A549 (cell line): ENCODE results near the gene NUMA1. TPM values are rescaled to one million over a fixed set of nuclear protein-coding genes. Genes with fewer than 3 reads are reported as not detected.

Experiments
- ATAC-seq, 2 experiments: fragments of 200-7000 bp in 1 of 2; fragments of >200 bp in 1 of 2; cut with Nextera tagmentation in 1 of 2; cut with Tn5 transposase in 1 of 2; 3 replicates each; pipeline versions ENCODE4 v1.8.0 to v1.9.1; 2018 to 2020; ENCODE audit warnings: mild to moderate bottlenecking in 1 of 2, moderate library complexity in 1 of 2
- CTCF ChIA-PET: fragments of 300-600 bp; sonication (Branson Sonifier 250); formaldehyde crosslinking; extraction: SDS; loops from one replicate; lab custom pipeline; 2021; ENCODE audit warnings: antibody characterized with exemption, inconsistent platforms; lab: Yijun Ruan, JAX
- POLR2A ChIA-PET: fragments of 350-600 bp; formaldehyde crosslinking; extraction: SDS; loops from one replicate; lab custom pipeline; 2021; ENCODE audit warnings: antibody characterized with exemption, inconsistent platforms; lab: Yijun Ruan, JAX
- DNase-seq, 2 experiments: peaks; one replicate each; pipeline versions ENCODE4 v3.0.0 to v3.0.0-alpha.2; 2011 to 2016; ENCODE audit warnings: low read depth in 1 of 2, low spot score in 1 of 2
- FAIRE-seq: peaks from 2 replicates; lab custom pipeline; 2011; peaks lifted over from hg19 to GRCh38; lab: Jason Lieb, UNC
- H3K27ac ChIP-seq, 2 experiments: fragments of >200 bp; sonication (Bioruptor Twin); formaldehyde crosslinking; 3 replicates each; pipeline ENCODE4 v1.5.1; 2016 to 2017
- H3K4me1 ChIP-seq: fragments of >200 bp; sonication (Bioruptor Twin); formaldehyde crosslinking; 3 replicates; pipeline ENCODE4 v1.6.1; 2016
- H3K4me2 ChIP-seq: fragments of >200 bp; sonication (Bioruptor Twin); formaldehyde crosslinking; 3 replicates; pipeline ENCODE4 v1.6.1; 2016
- H3K4me3 ChIP-seq: fragments of >200 bp; sonication (Bioruptor Twin); formaldehyde crosslinking; 3 replicates; pipeline ENCODE4 v1.5.1; 2016
- H3K9me3 ChIP-seq: fragments of >200 bp; sonication (Bioruptor Twin); formaldehyde crosslinking; 3 replicates; pipeline ENCODE4 v1.6.1; 2016
- CBX2 ChIP-seq: fragments of 200-600 bp; sonication (generic); IDR thresholded peaks from 2 replicates; pipeline ENCODE4 v1.6.1; 2016; ENCODE audit warnings: low read depth, mild to moderate bottlenecking, borderline replicate concordance
- CHD2 ChIP-seq: fragments of 150-350 bp; IDR thresholded peaks from 2 replicates; pipeline ENCODE4 v1.6.1; 2014; ENCODE audit warnings: low read length; ENCODE audit not compliant: partially characterized antibody
- CHD4 ChIP-seq: fragments of 200-600 bp; sonication (generic); IDR thresholded peaks from 2 replicates; pipeline ENCODE4 v1.6.1; 2016; ENCODE audit warnings: antibody characterized with exemption, mild to moderate bottlenecking, borderline replicate concordance
- FOSB ChIP-seq: fragments of 250-450 bp; sonication (Bioruptor Pico); IDR thresholded peaks from 2 replicates; pipeline ENCODE4 v1.5.0; 2020; ENCODE audit warnings: mild to moderate bottlenecking, moderate library complexity
- HEYL ChIP-seq: fragments of 250-450 bp; sonication (Bioruptor Pico); IDR thresholded peaks from 2 replicates; pipeline ENCODE4 v1.8.0; 2021; ENCODE audit warnings: mild to moderate bottlenecking, moderate library complexity
- KDM5A ChIP-seq: fragments of 200-600 bp; sonication (generic); IDR thresholded peaks from 2 replicates; pipeline ENCODE4 v1.6.1; 2016; ENCODE audit warnings: antibody characterized with exemption, mild to moderate bottlenecking
- MAZ ChIP-seq: fragments of 150-350 bp; IDR thresholded peaks from 2 replicates; pipeline ENCODE4 v1.6.1; 2014; ENCODE audit warnings: antibody characterized with exemption, low read depth, low read length, borderline replicate concordance
- MYC ChIP-seq: IDR thresholded peaks from 2 replicates; pipeline ENCODE4 v1.6.1; 2012; ENCODE audit warnings: mild to moderate bottlenecking, inconsistent platforms, low read length, improper control_type of control experiment, borderline replicate concordance
- NFE2L2 ChIP-seq: fragments of 150-350 bp; conservative IDR thresholded peaks from 2 replicates; pipeline ENCODE4 v1.6.1; 2014; ENCODE audit warnings: low read length
- NPAS2 ChIP-seq: fragments of 250-450 bp; sonication (Bioruptor Pico); IDR thresholded peaks from 2 replicates; pipeline ENCODE4 v1.8.0; 2022; ENCODE audit warnings: mild to moderate bottlenecking, moderate library complexity, borderline replicate concordance
- NR3C1 ChIP-seq: fragments of >200 bp; sonication (Bioruptor Twin); formaldehyde crosslinking; IDR thresholded peaks from 3 replicates; pipeline ENCODE4 v1.6.1; 2017
- PHF8 ChIP-seq: fragments of 200-600 bp; sonication (generic); IDR thresholded peaks from 2 replicates; pipeline ENCODE4 v1.6.1; 2016; ENCODE audit warnings: low read depth, mild to moderate bottlenecking, antibody characterized with exemption, moderate library complexity, borderline replicate concordance
- POLR2AphosphoS2 ChIP-seq: conservative IDR thresholded peaks from 2 replicates; pipeline ENCODE4 v1.6.1; 2012; ENCODE audit warnings: low read length, improper control_type of control experiment, inconsistent platforms
- RARB ChIP-seq: fragments of 250-450 bp; sonication (Bioruptor Pico); IDR thresholded peaks from 2 replicates; pipeline ENCODE4 v1.8.0; 2021; ENCODE audit warnings: mild to moderate bottlenecking, moderate library complexity
- RCOR1 ChIP-seq: fragments of 150-350 bp; IDR thresholded peaks from 2 replicates; pipeline ENCODE4 v1.6.1; 2014; ENCODE audit warnings: antibody characterized with exemption, low read length, low read depth
- ZFP36 ChIP-seq: fragments of 450-650 bp; IDR thresholded peaks from 2 replicates; pipeline ENCODE4 v1.6.1; 2014; ENCODE audit warnings: borderline replicate concordance; ENCODE audit not compliant: partially characterized antibody
- ZNF302 ChIP-seq: fragments of 250-450 bp; sonication (Bioruptor Pico); IDR thresholded peaks from 2 replicates; pipeline ENCODE4 v1.9.0; 2021; ENCODE audit warnings: inconsistent platforms, mild to moderate bottlenecking, moderate library complexity
- ZSCAN20 ChIP-seq: fragments of 250-450 bp; sonication (Bioruptor Pico); IDR thresholded peaks from 2 replicates; pipeline ENCODE4 v1.8.0; 2022; ENCODE audit warnings: mild to moderate bottlenecking, moderate library complexity
- WGBS: methylation state at CpG from one replicate; pipeline ENCODE4 v1.1.6; 2017; ENCODE audit errors: missing lambda C conversion rate; 5-methylcytosine and 5-hydroxymethylcytosine counted together
- polyA plus RNA-seq, 4 experiments: library from polyadenylated mRNA; depleted of rRNA in 3 of 4; stranded (reverse); fragments of >200 nt; fragmentation: RNase III in 1 of 4; extraction: RNeasy Plus Mini Kit Qiagen cat#74134 plus additional on column Dnase treatment in 1 of 4; gene quantifications; 2 replicates in 3 of 4; 3 replicates in 1 of 4; pipeline ENCODE4 v1.2.3, GENCODE V29; 2011 to 2017
- TF ChIP-seq, protein P1 (sequence below): fragments of 250-450 bp; sonication (Bioruptor Pico); IDR thresholded peaks from 2 replicates; pipeline ENCODE4 v1.5.0; 2020; ENCODE audit warnings: low read depth, mild to moderate bottlenecking, moderate library complexity
- TF ChIP-seq, protein P2 (sequence below): fragments of 250-450 bp; sonication (Bioruptor Pico); IDR thresholded peaks from 2 replicates; pipeline ENCODE4 v1.5.0; 2021; ENCODE audit warnings: mild to moderate bottlenecking, moderate library complexity, borderline replicate concordance

NUMA1 gene
- polyA plus RNA-seq, 2 of the 4 experiments (the other 2 are of a cell fraction) = 51.5 to 65.8 TPM

DNA sequence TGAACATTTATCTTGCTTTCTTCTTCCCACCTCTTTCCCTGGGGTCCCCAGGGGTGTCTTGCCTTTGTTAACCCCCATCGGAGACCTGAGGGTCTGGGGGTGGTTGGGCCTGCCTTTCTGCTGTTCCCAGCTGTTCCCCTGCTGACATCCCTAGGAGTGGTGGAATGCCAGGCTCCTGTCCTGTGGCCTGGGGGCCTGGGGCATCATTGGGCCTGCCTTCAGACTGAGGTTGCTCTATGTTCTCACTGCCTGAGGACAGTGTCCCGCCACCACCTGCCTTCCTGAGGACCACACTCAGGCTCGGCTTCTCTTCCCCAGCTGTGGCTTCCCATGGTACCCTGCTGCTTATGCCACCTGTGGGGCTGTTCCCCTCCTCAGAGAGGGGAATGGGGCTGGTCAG is 82.7 kb downstream of the NUMA1 start:
- FAIRE-seq (no peak), ATAC-seq (no peak), DNase-seq (no peak)
- Histone ChIP-seq H3K4me3 (no peak overlapping the region), H3K27ac (no peak overlapping the region), H3K4me1 (0 out of 3 replicates have a peak, but pooled peaks cover 11% of the 10 kb centered on the region), H3K9me3 (no peaks in the 10 kb centered on the region), H3K4me2 (no peak overlapping the region)
- CTCF ChIA-PET = interaction anchor here (0.6 to 6.7 kb wide), 6 partner anchors 8 to 1910 kb away, joined by 3 to 37 read pairs (median 7); no protein-coding TSS in a partner anchor
- TF ChIP-seq CHD2 (no peak), ZNF302 (CRISPR knock-in tag) (no peak), RCOR1 (no peak), NR3C1 (no peak)
- TF ChIP-seq, protein P1, sequence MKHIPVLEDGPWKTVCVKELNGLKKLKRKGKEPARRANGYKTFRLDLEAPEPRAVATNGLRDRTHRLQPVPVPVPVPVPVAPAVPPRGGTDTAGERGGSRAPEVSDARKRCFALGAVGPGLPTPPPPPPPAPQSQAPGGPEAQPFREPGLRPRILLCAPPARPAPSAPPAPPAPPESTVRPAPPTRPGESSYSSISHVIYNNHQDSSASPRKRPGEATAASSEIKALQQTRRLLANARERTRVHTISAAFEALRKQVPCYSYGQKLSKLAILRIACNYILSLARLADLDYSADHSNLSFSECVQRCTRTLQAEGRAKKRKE = no peak
- WGBS = 97% methylated on average over 3 of the region's 3 CpGs
- POLR2A ChIA-PET = no interaction called here

DNA sequence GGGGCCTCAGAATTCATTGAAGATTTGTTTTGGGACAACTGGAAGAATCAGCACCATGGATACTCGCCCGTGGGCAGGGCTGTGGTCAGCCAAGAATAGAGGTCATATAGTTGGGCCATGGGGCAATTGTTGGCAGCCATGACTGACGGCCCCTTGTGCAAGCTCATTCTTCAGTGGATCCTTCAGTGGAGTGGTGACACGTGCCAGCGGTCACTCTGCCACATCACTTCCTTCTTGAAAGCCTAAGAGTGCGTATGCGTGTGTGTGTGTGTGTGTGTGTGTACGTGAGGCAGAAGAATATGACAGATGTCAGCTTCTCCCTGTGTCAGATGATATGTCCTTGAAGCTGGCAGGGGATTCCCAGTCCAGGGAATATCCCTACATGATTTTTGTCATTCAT is 83.4 kb downstream of the NUMA1 start:
- Histone ChIP-seq H3K27ac (no peak overlapping the region), H3K4me2 (no peak overlapping the region), H3K4me1 (0 out of 3 replicates have a peak, but pooled peaks cover 11% of the 10 kb centered on the region), H3K9me3 (no peaks in the 10 kb centered on the region), H3K4me3 (no peak overlapping the region)
- POLR2A ChIA-PET = no interaction called here
- ATAC-seq (no peak), DNase-seq (no peak), FAIRE-seq (no peak)
- 83% methylated on average over 5 of the region's 8 CpGs for WGBS
- TF ChIP-seq POLR2AphosphoS2 = no peak
- TF ChIP-seq, protein P2, sequence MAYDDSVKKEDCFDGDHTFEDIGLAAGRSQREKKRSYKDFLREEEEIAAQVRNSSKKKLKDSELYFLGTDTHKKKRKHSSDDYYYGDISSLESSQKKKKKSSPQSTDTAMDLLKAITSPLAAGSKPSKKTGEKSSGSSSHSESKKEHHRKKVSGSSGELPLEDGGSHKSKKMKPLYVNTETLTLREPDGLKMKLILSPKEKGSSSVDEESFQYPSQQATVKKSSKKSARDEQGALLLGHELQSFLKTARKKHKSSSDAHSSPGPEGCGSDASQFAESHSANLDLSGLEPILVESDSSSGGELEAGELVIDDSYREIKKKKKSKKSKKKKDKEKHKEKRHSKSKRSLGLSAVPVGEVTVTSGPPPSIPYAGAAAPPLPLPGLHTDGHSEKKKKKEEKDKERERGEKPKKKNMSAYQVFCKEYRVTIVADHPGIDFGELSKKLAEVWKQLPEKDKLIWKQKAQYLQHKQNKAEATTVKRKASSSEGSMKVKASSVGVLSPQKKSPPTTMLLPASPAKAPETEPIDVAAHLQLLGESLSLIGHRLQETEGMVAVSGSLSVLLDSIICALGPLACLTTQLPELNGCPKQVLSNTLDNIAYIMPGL (CRISPR knock-in tag) = no peak
- no peak for TF ChIP-seq PHF8
- no peak for TF ChIP-seq ZSCAN20 (CRISPR knock-in tag)
- TF ChIP-seq, all 56 proteins: peak for 0
- CTCF ChIA-PET = interaction anchor here (0.6 to 6.7 kb wide), 8 partner anchors 9 to 1910 kb away, joined by 3 to 37 read pairs (median 6); no protein-coding TSS in a partner anchor

DNA sequence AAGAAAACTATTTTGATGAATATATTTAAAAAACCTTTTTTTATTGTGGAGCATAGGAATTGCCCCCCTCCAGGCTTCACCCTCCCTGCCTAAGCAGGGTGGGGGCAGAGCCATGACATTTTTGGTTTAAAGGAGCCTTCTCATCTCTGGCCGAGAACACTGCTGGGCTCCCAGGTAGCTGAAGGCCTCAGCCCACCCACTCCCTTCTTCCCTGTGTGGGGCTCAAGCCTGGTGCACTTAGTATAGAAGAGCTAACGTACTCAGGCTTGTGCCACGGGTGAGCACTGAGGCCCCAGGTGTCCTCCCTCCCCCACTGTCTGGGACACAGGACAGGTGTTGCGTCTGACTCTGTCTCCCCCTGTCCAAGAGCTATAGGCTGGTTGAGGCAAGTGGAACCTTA is 83.8 kb downstream of the NUMA1 start:
- Histone ChIP-seq H3K9me3 (no peaks in the 10 kb centered on the region), H3K4me2 (no peak overlapping the region), H3K27ac (no peak overlapping the region), H3K4me3 (no peak overlapping the region), H3K4me1 (0 out of 3 replicates have a peak, but pooled peaks cover 11% of the 10 kb centered on the region)
- ATAC-seq = no peak
- ChIA-PET CTCF (interaction anchor here (1.0 to 6.7 kb wide), 6 partner anchors 9 to 95 kb away, joined by 3 to 37 read pairs (median 8); no protein-coding TSS in a partner anchor), POLR2A (no interaction called here)
- 97% methylated on average over 4 of the region's 4 CpGs for WGBS
- no peak for DNase-seq
- FAIRE-seq = no peak
- TF ChIP-seq CBX2 = no peak
- TF ChIP-seq NPAS2 (CRISPR knock-in tag) = no peak
- TF ChIP-seq FOSB (CRISPR knock-in tag) = no peak
- no peak for TF ChIP-seq RARB (CRISPR knock-in tag)
- no peak for TF ChIP-seq ZFP36
- no peak for TF ChIP-seq NFE2L2

DNA sequence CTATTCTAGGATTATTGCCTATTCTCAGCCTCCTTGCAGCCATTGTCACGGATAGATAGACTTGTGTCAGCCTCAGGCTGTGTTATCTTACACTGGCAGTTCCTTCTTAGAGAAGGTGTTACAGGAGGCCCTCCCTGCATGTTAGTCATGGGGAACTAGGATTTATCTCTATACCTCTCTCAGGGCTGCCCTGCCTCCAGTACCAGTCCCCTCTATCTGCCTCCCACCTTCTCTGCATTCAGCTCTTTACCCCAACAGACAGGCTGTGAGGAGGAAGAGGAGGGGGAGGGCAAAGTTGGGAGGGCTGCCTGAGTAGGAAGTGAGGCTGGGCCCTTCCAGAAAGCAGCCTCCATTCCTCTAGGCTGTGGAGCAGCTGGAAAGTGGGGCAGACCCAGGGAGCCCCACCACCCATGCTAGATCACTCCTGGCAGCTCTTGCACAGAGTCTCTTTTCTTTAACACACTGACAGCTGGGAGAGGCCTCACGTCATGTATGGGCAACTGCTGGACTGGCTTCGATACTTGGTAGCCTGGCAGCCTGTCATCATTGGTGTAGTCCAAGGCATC is 84.5 kb downstream of the NUMA1 start:
- Histone ChIP-seq H3K4me2 (no peak overlapping the region), H3K4me3 (no peak overlapping the region), H3K27ac (no peak overlapping the region), H3K9me3 (no peaks in the 10 kb centered on the region), H3K4me1 (0 out of 3 replicates have a peak, but pooled peaks cover 11% of the 10 kb centered on the region)
- FAIRE-seq = no peak
- no peak for DNase-seq
- TF ChIP-seq HEYL (CRISPR knock-in tag) (no peak), CHD4 (no peak), KDM5A (no peak), MYC (no peak), MAZ (no peak)
- CTCF ChIA-PET = interaction anchor here (1.0 to 6.7 kb wide), 7 partner anchors 10 to 95 kb away, joined by 3 to 37 read pairs (median 7); no protein-coding TSS in a partner anchor
- POLR2A ChIA-PET = no interaction called here
- 92% methylated on average over 3 of the region's 3 CpGs for WGBS
- no peak for ATAC-seq
